Tibial nerve (tissue), 4 donors: Measurements from ENCODE around the gene DCDC2C. TPM values are rescaled to one million over a fixed set of nuclear protein-coding genes. Genes with fewer than 3 reads are reported as not detected.

Experiments
- DNase-seq, 2 donors: peaks; one replicate each; pipeline ENCODE4 v3.0.0-alpha.2; 2019; ENCODE audit warnings: low spot score in 2 of 2
- H3K27ac ChIP-seq, 4 donors: fragments of 200-600 bp; sonication (generic) in 3 of 4; one replicate each; pipeline ENCODE4 v1.5.1; 2017 to 2019; ENCODE audit warnings: mild to moderate bottlenecking in 1 of 4
- H3K27me3 ChIP-seq, 2 donors: fragments of 200-600 bp; sonication (generic) in 1 of 2; one replicate each; pipeline versions ENCODE4 v1.5.1 to v1.6.0; 2017 to 2019
- H3K36me3 ChIP-seq, 3 donors: fragments of 200-600 bp; sonication (generic); one replicate each; pipeline ENCODE4 v1.5.1; 2018 to 2019
- H3K4me1 ChIP-seq, 4 donors: fragments of 200-600 bp; sonication (generic) in 3 of 4; one replicate each; pipeline ENCODE4 v1.5.1; 2017 to 2019
- H3K4me3 ChIP-seq, 4 donors: fragments of 200-600 bp; sonication (generic) in 3 of 4; one replicate each; pipeline ENCODE4 v1.5.1; 2017 to 2019; ENCODE audit warnings: mild to moderate bottlenecking in 1 of 4, moderate library complexity in 1 of 4
- H3K9me3 ChIP-seq, 4 donors: fragments of 200-600 bp; sonication (generic) in 3 of 4; one replicate each; pipeline ENCODE4 v1.5.1; 2017 to 2019
- EP300 ChIP-seq, 2 donors: sonication (generic); formaldehyde crosslinking; IDR thresholded peaks; one replicate each; pipeline ENCODE4 v1.6.1; 2017; ENCODE audit warnings: antibody characterized with exemption in 2 of 2, mild to moderate bottlenecking in 1 of 2
- POLR2A ChIP-seq, 2 donors: fragments of 450-650 bp; IDR thresholded peaks; one replicate each; pipeline ENCODE4 v1.6.1; 2017; ENCODE audit warnings: antibody characterized with exemption in 2 of 2, mild to moderate bottlenecking in 2 of 2, moderate library complexity in 2 of 2
- WGBS, 2 donors: methylation state at CpG; one replicate each; pipeline ENCODE4 v1.1.5; 2018; 5-methylcytosine and 5-hydroxymethylcytosine counted together
- total RNA-seq, 4 donors: library from RNA; depleted of rRNA; stranded (reverse); fragments of >200 nt; gene quantifications; one replicate each; pipeline ENCODE4 v1.1.0, GENCODE V29; 2016
- TF ChIP-seq, protein P1 (sequence below), 5 experiments: fragments of 200-600 bp in 3 of 5; fragments of 450-650 bp in 2 of 5; sonication (generic) in 3 of 5; IDR thresholded peaks; one replicate each; pipeline ENCODE4 v1.5.1; 2016 to 2019; ENCODE audit warnings: antibody characterized with exemption in 5 of 5, mild to moderate bottlenecking in 3 of 5, moderate library complexity in 2 of 5

The DCDC2C gene
- total RNA-seq, 4 donors from 2014 or later: 2.9 to 22.3 (median 5.6) TPM

DNA sequence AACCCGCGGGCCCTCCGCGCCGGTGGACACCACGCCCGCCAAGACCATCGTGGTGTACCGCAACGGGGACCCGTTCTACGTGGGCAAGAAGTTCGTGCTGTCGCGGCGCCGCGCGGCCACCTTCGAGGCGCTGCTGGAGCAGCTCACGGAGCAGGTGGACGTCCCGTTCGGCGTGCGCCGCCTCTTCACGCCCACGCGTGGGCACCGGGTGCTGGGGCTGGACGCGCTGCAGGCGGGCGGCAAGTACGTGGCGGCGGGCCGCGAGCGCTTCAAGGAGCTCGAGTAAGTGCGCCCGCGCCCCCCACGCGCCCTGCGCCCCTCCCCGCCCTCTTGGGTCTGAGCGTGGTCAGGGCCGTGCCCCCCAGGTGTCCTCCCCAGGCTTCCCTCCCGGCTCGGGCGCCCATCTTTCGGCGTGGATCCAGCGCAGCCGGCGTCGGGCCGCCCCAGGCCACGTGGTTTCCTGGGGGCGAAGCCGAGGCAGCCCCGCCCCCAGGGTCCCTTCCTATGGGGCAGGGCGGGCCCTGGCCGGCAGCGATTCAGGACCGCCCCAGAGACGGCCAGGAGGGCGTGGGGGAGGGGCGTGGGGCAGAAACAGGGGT, 481 bp downstream of the DCDC2C start:
- Histone ChIP-seq H3K4me3 (peak overlapping the region; percentile 22 to 47 (median 26)), H3K9me3 (no peaks in the 10 kb centered on the region), H3K36me3 (no peaks in the 10 kb centered on the region), H3K27me3 (peaks cover 0 to 32% of the 10 kb centered on the region in 2 donors), H3K4me1 (peaks cover 0 to 37% (median 7%) of the 10 kb centered on the region in 4 donors), H3K27ac (peak overlapping the region; percentile 35 to 70 (median 56))
- no peak for DNase-seq
- TF ChIP-seq, protein P1, sequence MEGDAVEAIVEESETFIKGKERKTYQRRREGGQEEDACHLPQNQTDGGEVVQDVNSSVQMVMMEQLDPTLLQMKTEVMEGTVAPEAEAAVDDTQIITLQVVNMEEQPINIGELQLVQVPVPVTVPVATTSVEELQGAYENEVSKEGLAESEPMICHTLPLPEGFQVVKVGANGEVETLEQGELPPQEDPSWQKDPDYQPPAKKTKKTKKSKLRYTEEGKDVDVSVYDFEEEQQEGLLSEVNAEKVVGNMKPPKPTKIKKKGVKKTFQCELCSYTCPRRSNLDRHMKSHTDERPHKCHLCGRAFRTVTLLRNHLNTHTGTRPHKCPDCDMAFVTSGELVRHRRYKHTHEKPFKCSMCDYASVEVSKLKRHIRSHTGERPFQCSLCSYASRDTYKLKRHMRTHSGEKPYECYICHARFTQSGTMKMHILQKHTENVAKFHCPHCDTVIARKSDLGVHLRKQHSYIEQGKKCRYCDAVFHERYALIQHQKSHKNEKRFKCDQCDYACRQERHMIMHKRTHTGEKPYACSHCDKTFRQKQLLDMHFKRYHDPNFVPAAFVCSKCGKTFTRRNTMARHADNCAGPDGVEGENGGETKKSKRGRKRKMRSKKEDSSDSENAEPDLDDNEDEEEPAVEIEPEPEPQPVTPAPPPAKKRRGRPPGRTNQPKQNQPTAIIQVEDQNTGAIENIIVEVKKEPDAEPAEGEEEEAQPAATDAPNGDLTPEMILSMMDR (IDR thresholded peaks at IDR 0.05): no peak
- TF ChIP-seq EP300 (IDR thresholded peaks at IDR 0.05) (no peak), POLR2A (IDR thresholded peaks at IDR 0.05) (no peak)
- 18% methylated on average over 33 of the region's 73 CpGs; no CpG with 5 or more reads in 1 of the 2 donors for WGBS, 2 donors

- TF ChIP-seq EP300 (IDR thresholded peaks at IDR 0.05) (no peak), POLR2A (IDR thresholded peaks at IDR 0.05) (no peak)
- TF ChIP-seq, protein P1 (IDR thresholded peaks at IDR 0.05): no peak
- peak overlapping the region in 2 of 4 donors; percentile 14 to 83 for H3K27ac ChIP-seq
- H3K4me1 ChIP-seq: peaks cover 0 to 42% (median 7%) of the 10 kb centered on the region in 4 donors
- no peak for DNase-seq
- WGBS, 2 donors: 24% methylated on average over 6 of the region's 6 CpGs
- no peak overlapping the region for H3K4me3 ChIP-seq
- H3K9me3 ChIP-seq: no peaks in the 10 kb centered on the region
- no peaks in the 10 kb centered on the region for H3K36me3 ChIP-seq
- H3K27me3 ChIP-seq: peaks cover 0 to 32% of the 10 kb centered on the region in 2 donors
Measured at GRCh38 chr2:3704692-3705091, 1.3 kb downstream of the DCDC2C start.

GRCh38 chr2:3705782-3706181, 2.4 kb downstream of the DCDC2C start:
- H3K4me1 ChIP-seq: peaks cover 0 to 42% (median 7%) of the 10 kb centered on the region in 4 donors
- TF ChIP-seq EP300 (IDR thresholded peaks at IDR 0.05): no peak
- TF ChIP-seq, protein P1 (IDR thresholded peaks at IDR 0.05): no peak
- TF ChIP-seq POLR2A (IDR thresholded peaks at IDR 0.05): no peak
- H3K36me3 ChIP-seq: no peaks in the 10 kb centered on the region
- WGBS, 2 donors: 12 to 19% methylated on average over 2 of the region's 2 CpGs
- peaks cover 0 to 32% of the 10 kb centered on the region in 2 donors for H3K27me3 ChIP-seq
- H3K27ac ChIP-seq: peak overlapping the region in 2 of 4 donors; percentile 8 to 83
- DNase-seq: no peak
- no peak overlapping the region for H3K4me3 ChIP-seq
- no peaks in the 10 kb centered on the region for H3K9me3 ChIP-seq

DNA sequence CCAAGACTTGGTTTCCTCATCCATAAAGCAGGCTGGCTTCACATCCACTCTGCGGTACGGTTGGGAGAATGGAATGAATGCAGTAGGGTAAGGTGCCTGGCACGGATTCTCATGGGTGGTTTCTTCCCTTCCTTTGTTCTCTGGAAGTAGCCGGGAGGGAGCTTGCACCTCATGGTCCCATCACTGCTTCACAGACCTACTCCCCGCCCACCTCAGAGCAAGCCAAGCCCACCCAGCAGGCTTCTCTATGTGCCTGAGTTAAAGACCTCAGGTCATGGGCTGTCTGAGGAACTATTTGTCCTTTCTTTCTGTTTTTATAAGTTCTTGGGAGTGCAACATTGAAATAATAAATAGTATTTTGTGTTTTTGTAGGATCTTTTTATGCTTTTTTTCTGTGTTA, 3.5 kb downstream of the DCDC2C start:
- peaks cover 0 to 32% of the 10 kb centered on the region in 2 donors for H3K27me3 ChIP-seq
- peaks cover 0 to 45% (median 7%) of the 10 kb centered on the region in 4 donors for H3K4me1 ChIP-seq
- no peak overlapping the region for H3K4me3 ChIP-seq
- TF ChIP-seq, protein P1 (IDR thresholded peaks at IDR 0.05): no peak
- TF ChIP-seq POLR2A (IDR thresholded peaks at IDR 0.05) (no peak), EP300 (IDR thresholded peaks at IDR 0.05) (peak in 1 of 2 donors; percentile 59)
- DNase-seq: peak; percentile 72 to 74
- H3K9me3 ChIP-seq: no peaks in the 10 kb centered on the region
- no peaks in the 10 kb centered on the region for H3K36me3 ChIP-seq
- peak overlapping the region in 2 of 4 donors; percentile 19 to 83 for H3K27ac ChIP-seq
- 41 to 45% methylated on average over 5 of the region's 5 CpGs for whole genome bisulfite sequencing, 2 donors

GRCh38 chr2:3708576-3708975, 5.2 kb downstream of the DCDC2C start:
- Histone ChIP-seq H3K4me3 (no peak overlapping the region), H3K36me3 (no peaks in the 10 kb centered on the region), H3K4me1 (peaks cover 0 to 61% (median 11%) of the 10 kb centered on the region in 4 donors), H3K27me3 (peaks cover 0 to 19% of the 10 kb centered on the region in 2 donors), H3K9me3 (no peaks in the 10 kb centered on the region), H3K27ac (peak overlapping the region in 2 of 4 donors; percentile 80 to 83)
- no peak for TF ChIP-seq POLR2A (IDR thresholded peaks at IDR 0.05)
- TF ChIP-seq, protein P1 (IDR thresholded peaks at IDR 0.05): no peak
- no peak for TF ChIP-seq EP300 (IDR thresholded peaks at IDR 0.05)
- 81 to 82% methylated on average over 4 of the region's 4 CpGs for WGBS, 2 donors
- no peak for DNase-seq
